Measurements from ENCODE around the gene CIDEB. TPM values are rescaled to one million over a fixed set of nuclear protein-coding genes. Genes with fewer than 3 reads are reported as not detected.

The CIDEB gene
- total and polyA plus RNA-seq, 2 of the 13 experiments (the other 11 are each of a cell fraction or from before 2014, with no cell fraction given) = 35.8 to 110 TPM

- TF ChIP-seq TIGD3 (CRISPR knock-in tag; IDR thresholded peaks at IDR 0.05; ENCODE audit: borderline replicate concordance) = 0 out of 2 replicates have a peak, but pooled peaks have one; percentile 32
Observed at GRCh38 chr14:24260780-24261157, 47.0 kb downstream of the CIDEB start (continued).

GRCh38 chr14:24260026-24260779 is 47.6 kb downstream of the CIDEB start:
- FAIRE-seq (no peak), DNase-seq (ENCODE audit: low spot score) (no peak), ATAC-seq (peak; percentile 0)
- peaks cover 0 to 4% of the 10 kb centered on the region in 2 experiments; a peak in 1 of 5 replicates for H3K36me3 ChIP-seq (replicated peaks in 1 of 2; ENCODE audit: control insufficient read depth in 1 of 2, insufficient read depth in 2 of 2, low read length in 2 of 2)
- 0 out of 2 replicates have a peak overlapping the region, but pooled peaks have one; percentile 16 for H3K4me2 ChIP-seq (ENCODE audit: low read depth, low read length)
- POLR2A ChIA-PET = interaction anchor here (2.1 to 16.5 kb wide), 3 partner anchors 8 to 19 kb away, joined by 8 to 435 read pairs (median 254); partner anchors contain the start of genes RABGGTA and TINF2
- H3K27ac ChIP-seq (ENCODE audit: extremely low read length, insufficient read depth, low read length) = no peak overlapping the region
- no peak overlapping the region for H2AFZ ChIP-seq (ENCODE audit: low read length)
- no peaks in the 10 kb centered on the region for H3K79me2 ChIP-seq (ENCODE audit: insufficient read depth, low read length)
- H3K9me3 ChIP-seq (ENCODE audit: low read length) = no peaks in the 10 kb centered on the region
- intact Hi-C loops (cut with micrococcal nuclease; ENCODE audit: unreplicated experiment) (no loop called here), in situ Hi-C loops (cut with HindIII; ENCODE audit: extremely low pct_ligation_motif_present, low pct_unique_long_range_greater_than_20kb) (no loop called here)
- WGBS (ENCODE audit: low lambda C conversion rate) = 69% methylated on average over 16 of the region's 16 CpGs
- no TSS peak for BruUV-seq (replicated peaks)
- CTCF ChIA-PET (ENCODE audit: low intra/inter-chr PET ratio, low total read pairs) = no interaction called here
- peaks cover 33% of the 10 kb centered on the region for H3K4me1 ChIP-seq (ENCODE audit: insufficient read depth, low read length)
- H3K27me3 ChIP-seq (ENCODE audit: control insufficient read depth in 1 of 2, insufficient read depth in 2 of 2, low read length in 2 of 2) = no peaks in the 10 kb centered on the region
- no peaks in the 10 kb centered on the region for H4K20me1 ChIP-seq (ENCODE audit: insufficient read depth, low read length)
- H3K9ac ChIP-seq (ENCODE audit: insufficient read depth, low read depth, low read length) = no peak overlapping the region
- H3K4me3 ChIP-seq (replicated peaks in 1 of 3; ENCODE audit: insufficient read depth in 1 of 3, low read depth in 2 of 3, low read length in 3 of 3) = no peak overlapping the region; a peak in 1 of 6 replicates
- TF ChIP-seq ZNF3 (CRISPR knock-in tag; IDR thresholded peaks at IDR 0.05) = no peak
- TF ChIP-seq ZBTB38 (CRISPR knock-in tag; IDR thresholded peaks at IDR 0.05) = peak; percentile 80
- no peak for TF ChIP-seq ZNF713 (CRISPR knock-in tag; IDR thresholded peaks at IDR 0.05)
- no peak for TF ChIP-seq PCBP2 (optimal IDR thresholded peaks at IDR 0.05; ENCODE audit: low read depth, low read length, poor library complexity, severe bottlenecking)
- no peak for TF ChIP-seq TOPORS (CRISPR knock-in tag; IDR thresholded peaks at IDR 0.05)
- TF ChIP-seq ZBTB7B (CRISPR knock-in tag; IDR thresholded peaks at IDR 0.05) = 0 out of 2 replicates have a peak, but pooled peaks have one; percentile 19
- no peak for TF ChIP-seq ZBTB2 (CRISPR knock-in tag; IDR thresholded peaks at IDR 0.05; ENCODE audit: low read depth)
- TF ChIP-seq ZNF224 (CRISPR knock-in tag; IDR thresholded peaks at IDR 0.05) = no peak
- no peak for TF ChIP-seq NFAT5 (CRISPR knock-in tag; IDR thresholded peaks at IDR 0.05)
- no peak for TF ChIP-seq FOXJ3 (CRISPR knock-in tag; IDR thresholded peaks at IDR 0.05; ENCODE audit: borderline replicate concordance)
- no peak for TF ChIP-seq ZNF207 (IDR thresholded peaks at IDR 0.05; ENCODE audit: borderline replicate concordance)

All from HepG2 (cell line).